SK-MEL-5 (cell line): ENCODE results near the gene CD52. TPM values are rescaled to one million over a fixed set of nuclear protein-coding genes. Genes with fewer than 3 reads are reported as not detected.

Experiments used
- DNase-seq: peaks from one replicate; pipeline ENCODE4 v3.0.0-alpha.2; 2016; ENCODE audit warnings: low read depth, low spot score
- in situ Hi-C: cut with HindIII; loops from 2 replicates; pipeline ENCODE4 v1.10.0; 2016; ENCODE audit warnings: low sequenced_read_pairs, high pct_unique_total_duplicates, low pct_unique_long_range_greater_than_20kb
- total RNA-seq: library from RNA; depleted of rRNA; stranded (reverse); fragments of >200 nt; shearing (Covaris generic); gene quantifications from 2 replicates; pipeline ENCODE4 v1.2.3, GENCODE V29; 2014; rRNA removed

Gene CD52
- total RNA-seq, 1 experiment from 2014 or later = not detected

DNA sequence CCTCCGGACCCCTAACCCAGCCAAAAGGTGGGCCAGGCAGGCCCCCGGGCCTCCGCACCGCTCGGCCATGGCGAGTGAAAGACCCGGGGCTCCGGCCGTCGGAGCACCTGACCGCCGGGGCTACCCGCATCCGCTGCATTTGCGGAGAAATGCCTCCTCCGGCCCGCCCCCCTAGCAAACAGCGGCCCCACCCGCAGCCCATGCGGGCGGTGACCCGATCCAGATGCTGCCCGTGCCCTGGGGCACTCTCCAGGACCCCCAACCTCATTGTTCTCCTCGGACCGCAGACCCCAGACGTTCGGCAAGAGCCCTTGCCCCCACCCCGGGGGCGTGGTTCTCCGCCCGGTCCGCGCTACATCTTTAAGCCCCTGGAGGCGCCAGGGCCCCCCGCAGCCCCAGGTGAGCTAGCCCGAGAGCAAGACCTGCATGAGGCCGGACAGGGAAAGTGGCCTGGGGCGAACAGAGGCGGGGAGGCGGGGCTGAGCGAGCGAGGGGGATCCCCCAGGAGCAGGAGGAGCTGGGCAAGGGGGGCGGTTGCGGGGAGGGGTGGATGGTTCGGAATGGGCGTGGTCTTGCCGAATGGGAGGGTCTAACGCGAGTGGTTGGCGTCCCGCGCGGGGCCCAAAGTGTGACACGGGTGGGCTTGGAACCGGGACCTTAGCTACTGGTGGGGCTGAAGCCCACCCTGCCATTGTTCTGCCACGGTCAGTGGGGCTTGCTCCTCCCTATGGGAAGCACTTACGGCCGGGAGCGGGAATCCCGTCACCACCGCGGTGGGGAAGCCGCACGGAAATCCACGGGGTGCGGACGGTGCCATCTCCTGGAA lies 42.4 kb downstream of the CD52 start:
- no peak for DNase-seq
- in situ Hi-C loops = no loop called here

DNA sequence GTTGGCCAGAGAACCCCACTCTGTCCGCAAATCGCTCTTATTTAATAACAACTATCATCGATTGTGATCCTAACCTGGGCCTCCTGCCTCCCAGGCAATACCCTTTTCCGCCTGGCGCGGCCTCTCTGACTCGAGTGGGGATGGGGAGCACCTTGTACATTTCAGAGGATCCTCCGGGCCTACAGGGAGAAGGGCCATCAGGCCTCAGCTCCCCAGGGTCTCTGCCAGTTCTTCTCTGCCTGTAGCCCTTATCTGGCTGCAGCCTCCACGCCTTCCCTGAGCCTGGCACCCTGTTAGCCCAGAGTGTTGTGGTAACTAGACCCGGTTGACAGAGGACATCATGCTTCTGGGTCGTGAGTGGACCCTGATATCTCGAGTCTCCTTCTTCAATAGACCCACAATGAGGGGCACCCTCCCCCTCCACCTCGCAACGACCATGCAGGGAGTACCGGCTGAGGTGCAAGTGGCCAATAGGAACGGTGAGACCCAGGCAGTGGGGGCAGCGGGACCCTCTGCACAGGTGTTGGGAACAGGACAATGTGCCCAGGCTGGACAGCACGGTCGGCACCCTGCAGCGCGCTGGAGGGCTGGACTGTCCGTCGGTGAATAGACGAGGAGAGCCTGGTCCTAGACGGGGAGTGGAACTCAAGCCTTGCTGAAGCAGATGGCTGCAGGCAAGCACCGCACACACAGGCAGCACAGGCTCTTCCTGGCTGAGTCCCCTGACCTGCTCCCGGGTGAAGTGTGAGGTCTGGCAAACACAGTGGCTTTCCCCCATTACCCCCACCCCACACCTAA lies 43.2 kb downstream of the CD52 start:
- in situ Hi-C loops = no loop called here
- DNase-seq = no peak

DNA sequence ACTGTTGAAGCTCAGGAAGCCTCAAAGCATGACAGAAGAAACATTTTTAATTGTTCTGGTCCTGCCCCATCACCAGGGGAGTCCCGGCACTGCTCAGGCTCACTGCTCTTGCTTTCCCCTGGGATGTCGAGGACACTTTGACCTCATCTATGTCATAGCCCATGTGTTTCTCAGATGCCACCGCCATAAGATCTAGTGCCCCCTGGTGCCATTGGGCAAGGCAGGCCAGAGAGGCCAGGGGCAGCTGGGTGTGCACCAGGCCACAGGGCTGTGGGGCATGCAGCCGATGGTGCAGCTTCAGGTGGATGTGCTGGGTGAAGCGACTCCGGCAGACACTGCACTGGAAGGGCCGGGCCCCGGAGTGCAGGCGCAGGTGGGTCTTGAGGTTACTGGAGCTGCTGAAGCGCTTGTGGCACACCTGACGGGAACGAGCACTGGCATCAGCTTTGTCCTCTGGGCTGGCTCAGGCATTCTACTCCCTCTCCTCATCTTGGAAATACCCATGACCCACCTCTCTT lies 43.9 kb downstream of the CD52 start:
- in situ Hi-C loops = no loop called here
- DNase-seq = no peak

DNA sequence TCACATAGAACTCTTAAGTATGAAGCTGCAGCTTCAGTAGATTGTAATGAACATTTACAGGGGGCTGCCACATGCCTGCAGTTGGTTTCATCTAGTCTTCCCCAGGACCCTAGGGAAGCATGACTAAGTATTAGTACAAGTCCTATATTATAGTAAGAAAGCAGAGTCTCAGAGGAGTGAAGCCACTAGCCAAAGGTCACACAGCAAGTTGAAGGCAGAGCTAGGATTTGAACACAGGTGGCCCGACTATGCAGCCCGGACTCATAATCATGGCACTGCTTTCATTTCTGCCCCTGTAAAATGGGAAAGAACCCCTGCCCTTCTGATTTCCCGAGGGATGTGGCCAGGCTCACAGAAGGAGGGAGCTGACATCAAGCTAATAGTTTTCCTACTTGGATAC lies 44.6 kb downstream of the CD52 start:
- DNase-seq = no peak
- in situ Hi-C loops = no loop called here

DNA sequence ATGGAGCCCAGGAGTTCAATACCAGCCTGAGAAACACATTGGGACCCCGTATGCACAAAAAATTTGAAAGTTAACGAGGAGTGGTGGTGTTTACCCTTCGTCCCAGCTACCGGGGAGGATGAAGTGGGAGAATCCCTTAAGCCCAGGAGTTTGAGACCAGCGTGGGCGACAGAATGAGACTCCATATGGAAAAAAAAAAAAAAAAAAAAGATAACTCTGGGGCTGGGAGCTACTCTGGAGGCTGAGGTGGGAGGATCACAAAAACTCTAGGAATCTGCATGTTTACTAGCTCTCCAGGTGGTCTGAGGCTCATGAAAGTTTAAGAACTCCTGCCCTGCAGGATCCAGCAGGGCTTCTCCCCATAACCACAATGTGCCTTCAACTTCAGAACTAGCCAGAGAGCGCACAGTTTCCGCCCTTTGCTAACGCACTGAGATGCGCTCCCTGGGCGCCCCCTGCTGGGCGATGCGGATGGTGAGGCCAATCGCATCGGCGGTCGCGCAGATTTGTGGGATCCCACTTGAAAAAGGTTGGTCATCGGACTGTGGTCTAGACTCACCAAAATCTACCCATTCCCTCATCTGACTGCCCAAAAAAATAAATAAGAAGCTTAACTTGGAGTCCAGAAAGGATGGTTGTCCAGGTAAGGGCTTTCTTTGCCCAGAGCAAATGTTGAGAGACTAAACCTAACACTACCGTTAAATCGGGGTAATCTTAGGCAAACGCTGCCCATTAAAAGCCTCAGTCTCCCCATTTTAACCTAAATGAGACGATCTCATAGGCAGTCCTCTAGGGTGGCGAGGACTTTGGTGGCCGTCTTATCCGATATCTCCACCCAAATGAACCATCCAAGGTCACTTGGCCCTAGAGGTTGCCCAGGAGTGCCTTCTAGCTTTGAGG lies 46.0 kb downstream of the CD52 start:
- DNase-seq = peak; percentile 81
- in situ Hi-C loops = no loop called here

DNA sequence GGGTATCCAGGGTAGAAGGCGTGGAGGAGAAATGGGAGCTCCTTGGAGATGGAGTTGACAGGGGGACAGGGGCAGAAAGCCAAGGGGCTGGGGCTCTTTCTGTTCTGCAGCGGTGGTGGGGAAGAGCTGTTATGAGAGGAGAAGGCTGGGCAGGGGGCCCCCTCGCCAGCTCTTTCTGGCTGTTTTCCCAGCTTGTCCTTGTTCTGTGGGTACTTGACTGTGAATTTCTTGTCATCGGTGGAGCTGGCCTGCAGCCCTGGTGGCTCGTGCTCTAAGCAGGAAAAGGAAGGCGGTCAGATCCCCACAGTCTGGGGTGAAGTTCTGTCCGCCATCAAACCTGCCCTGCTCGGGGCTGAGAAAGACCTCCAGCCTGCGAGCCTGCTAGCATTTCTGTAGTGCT lies 47.2 kb downstream of the CD52 start:
- in situ Hi-C loops = no loop called here
- no peak for DNase-seq

DNA sequence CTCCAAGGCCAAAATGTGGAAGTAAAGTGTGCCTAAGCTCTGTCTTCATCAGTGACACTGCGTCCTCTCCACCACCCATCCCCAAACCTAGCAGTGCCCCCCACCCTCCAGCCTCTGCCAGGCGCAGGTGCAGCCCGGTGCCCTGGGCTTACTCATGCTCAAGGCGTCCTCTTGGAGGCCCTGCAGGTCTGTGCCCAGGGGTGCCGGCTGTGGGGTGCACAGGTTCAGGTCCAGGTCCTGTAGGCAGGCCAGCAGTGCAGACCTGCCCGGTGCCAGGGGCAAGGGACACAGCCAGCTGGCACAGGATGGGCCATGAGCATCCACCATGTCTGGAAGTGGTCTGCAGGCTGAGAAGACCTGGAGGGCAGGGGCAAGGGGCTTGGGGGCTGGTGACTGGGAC lies 49.7 kb downstream of the CD52 start:
- DNase-seq = no peak
- in situ Hi-C loops = no loop called here

DNA sequence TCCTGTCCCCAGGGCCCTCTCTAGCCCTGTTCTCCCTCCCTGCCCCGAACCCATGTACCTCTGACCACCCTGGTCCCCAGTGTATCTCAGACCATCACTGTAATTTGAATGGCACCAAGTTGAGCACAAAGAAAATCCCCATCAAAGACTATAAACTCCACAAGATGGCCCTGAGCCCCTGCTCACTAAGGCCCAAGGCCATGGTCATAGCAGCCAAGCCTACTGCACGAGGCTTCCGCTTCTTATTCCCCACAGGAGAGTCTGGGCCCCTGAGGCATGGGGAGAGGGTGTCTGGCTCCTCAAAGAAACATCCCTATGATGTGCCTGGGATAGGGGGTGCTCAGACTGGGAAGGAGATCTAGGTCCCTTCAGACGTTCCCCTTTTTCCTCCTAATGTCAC lies 50.2 kb downstream of the CD52 start:
- in situ Hi-C loops = no loop called here
- no peak for DNase-seq

DNA sequence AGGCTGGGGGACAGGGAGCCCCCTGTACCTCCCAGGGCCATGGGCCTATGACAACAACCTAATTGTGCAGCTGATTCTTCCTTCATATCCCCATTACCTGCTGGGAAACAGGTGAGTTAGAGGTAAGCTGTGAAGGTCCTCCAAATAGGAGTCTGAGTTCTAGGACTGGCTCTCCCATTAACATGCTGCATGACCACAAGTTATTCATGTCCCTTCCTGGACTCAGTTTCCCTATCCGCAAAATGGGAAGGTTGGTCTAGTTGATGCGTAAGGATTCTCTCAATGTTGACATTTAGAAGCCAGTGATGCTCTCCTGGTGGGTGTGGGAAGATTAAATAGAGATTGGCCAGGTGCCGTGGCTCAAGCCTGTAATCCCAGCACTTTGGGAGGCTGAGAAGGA lies 50.7 kb downstream of the CD52 start:
- in situ Hi-C loops = no loop called here
- DNase-seq = no peak

Other genes with a start within 250 kb of the CD52 start
- gene PDIK1L, start 206.1 kb upstream of the CD52 start, total RNA-seq = 5.7 and 6.4 TPM in 2 replicates
- gene FAM110D, start 158.9 kb upstream of the CD52 start, total RNA-seq = 0.05 TPM in 1 of 2 replicates, not detected in the other
- not detected in 2 replicates for gene C1orf232, start 149.0 kb upstream of the CD52 start, total RNA-seq
- gene ZNF593, start 148.1 kb upstream of the CD52 start, total RNA-seq = 49.2 and 58.5 TPM in 2 replicates
- not detected in 2 replicates for gene ZNF593OS, start 146.1 kb upstream of the CD52 start, total RNA-seq
- gene CNKSR1, start 140.5 kb upstream of the CD52 start, total RNA-seq = 0.08 and 0.27 TPM in 2 replicates
- not detected in 2 replicates for gene CATSPER4, start 127.4 kb upstream of the CD52 start, total RNA-seq
- 12.3 and 13.5 TPM in 2 replicates for gene CEP85, start 83.8 kb upstream of the CD52 start, total RNA-seq
- gene SH3BGRL3, start 37.9 kb upstream of the CD52 start, total RNA-seq = 30.7 and 32.8 TPM in 2 replicates
- gene UBXN11, start 11.3 kb upstream of the CD52 start, total RNA-seq = 4.6 and 5.0 TPM in 2 replicates
- gene CRYBG2, start 36.2 kb downstream of the CD52 start, total RNA-seq = not detected in 2 replicates
- gene ZNF683, start 54.8 kb downstream of the CD52 start, total RNA-seq = not detected in 2 replicates
- not detected in 2 replicates for gene LIN28A, start 92.9 kb downstream of the CD52 start, total RNA-seq
- 32.7 and 35.4 TPM in 2 replicates for gene DHDDS, start 114.4 kb downstream of the CD52 start, total RNA-seq
- 279 and 288 TPM in 2 replicates for gene HMGN2, start 154.5 kb downstream of the CD52 start, total RNA-seq
- gene RPS6KA1, start 211.8 kb downstream of the CD52 start, total RNA-seq = 19.3 and 20.6 TPM in 2 replicates